GM19455 (cell line): ENCODE results near the gene RPS6KL1.

Experiments used
- ATAC-seq: cut with Tn5 transposase; IDR thresholded peaks from one replicate; pipeline ENCODE4 v1.9.1; 2021; ENCODE audit not compliant: unreplicated experiment

Gene RPS6KL1

GRCh38 chr14:74913393-74913910 lies 9.6 kb downstream of the RPS6KL1 start:
- ATAC-seq, result no peak

GRCh38 chr14:74912801-74913200 lies 10.3 kb downstream of the RPS6KL1 start:
- no peak for ATAC-seq

- no peak for ATAC-seq
Measured at GRCh38 chr14:74912111-74912510, 10.9 kb downstream of the RPS6KL1 start.

GRCh38 chr14:74911704-74912103 lies 11.4 kb downstream of the RPS6KL1 start:
- ATAC-seq, result no peak

- ATAC-seq, result no peak
Measured at GRCh38 chr14:74911221-74911620, 11.8 kb downstream of the RPS6KL1 start.

GRCh38 chr14:74910556-74910955 lies 12.5 kb downstream of the RPS6KL1 start:
- ATAC-seq, result no peak

- ATAC-seq, result no peak
Measured at GRCh38 chr14:74909911-74910310, 13.1 kb downstream of the RPS6KL1 start.

- ATAC-seq, result no peak
Measured at GRCh38 chr14:74909501-74909900, 13.6 kb downstream of the RPS6KL1 start.

- ATAC-seq, result no peak
Measured at GRCh38 chr14:74908861-74909341, 14.2 kb downstream of the RPS6KL1 start.

GRCh38 chr14:74907744-74908143 lies 15.3 kb downstream of the RPS6KL1 start:
- ATAC-seq, result no peak

- ATAC-seq, result no peak
Measured at GRCh38 chr14:74906925-74907521, 16.0 kb downstream of the RPS6KL1 start.

- ATAC-seq, result no peak
Measured at GRCh38 chr14:74905595-74906142, 17.4 kb downstream of the RPS6KL1 start.

- ATAC-seq, result no peak
Measured at GRCh38 chr14:74904635-74905503, 18.2 kb downstream of the RPS6KL1 start.

GRCh38 chr14:74902941-74903705 lies 19.9 kb downstream of the RPS6KL1 start:
- ATAC-seq, result no peak

- no peak for ATAC-seq
Measured at GRCh38 chr14:74898694-74899093, 24.4 kb downstream of the RPS6KL1 start.

GRCh38 chr14:74898083-74898482 lies 25.0 kb downstream of the RPS6KL1 start:
- ATAC-seq, result no peak

- no peak for ATAC-seq
Measured at GRCh38 chr14:74897642-74898041, 25.4 kb downstream of the RPS6KL1 start.

- no peak for ATAC-seq
Measured at GRCh38 chr14:74896400-74896799, 26.7 kb downstream of the RPS6KL1 start.

GRCh38 chr14:74893614-74894091 lies 29.4 kb downstream of the RPS6KL1 start:
- no peak for ATAC-seq

GRCh38 chr14:74892745-74893144 lies 30.3 kb downstream of the RPS6KL1 start:
- ATAC-seq, result no peak

GRCh38 chr14:74891870-74892269 lies 31.2 kb downstream of the RPS6KL1 start:
- ATAC-seq, result no peak
